HCT116 (cell line): ENCODE results near the gene DAZAP2.
"Not testable (repeated sequence)": the region's sequence is repeated elsewhere in the genome, so short reads cannot be mapped to it uniquely, and the experiment has no call there.

Experiments
- ELF1 ChIP-seq: IDR thresholded peaks from 2 replicates; pipeline ENCODE4 v1.6.1; 2012; ENCODE audit warnings: low read depth, borderline replicate concordance
- EZH2phosphoT487 ChIP-seq: fragments of 200-600 bp; IDR thresholded peaks from 2 replicates; pipeline ENCODE4 v1.6.1; 2018; ENCODE audit warnings: antibody characterized with exemption, borderline replicate concordance
- POLR2A ChIP-seq: IDR thresholded peaks from 2 replicates; pipeline ENCODE4 v1.7.0; 2011; ENCODE audit warnings: borderline replicate concordance; ENCODE audit not compliant: insufficient read depth, insufficient read length; ENCODE audit errors: extremely low read depth
- POLR2AphosphoS5 ChIP-seq: IDR thresholded peaks from 2 replicates; pipeline ENCODE4 v1.6.1; 2011; ENCODE audit warnings: mild to moderate bottlenecking, low read depth, low read length, moderate library complexity
- RAD21 ChIP-seq: IDR thresholded peaks from 2 replicates; pipeline ENCODE4 v1.6.1; 2012; ENCODE audit warnings: low read depth, mild to moderate bottlenecking
- SIN3A ChIP-seq: IDR thresholded peaks from 2 replicates; pipeline ENCODE4 v1.6.1; 2012; ENCODE audit warnings: low read depth
- TCF7L2 ChIP-seq: IDR thresholded peaks from 2 replicates; pipeline ENCODE4 v1.7.0; 2011; ENCODE audit warnings: borderline replicate concordance, inconsistent platforms; ENCODE audit not compliant: insufficient read depth, insufficient read length; ENCODE audit errors: extremely low read depth
- ZBTB33 ChIP-seq: IDR thresholded peaks from 2 replicates; pipeline ENCODE4 v1.6.1; 2011; ENCODE audit warnings: mild to moderate bottlenecking, low read length, moderate library complexity; ENCODE audit not compliant: insufficient replicate concordance; ENCODE audit errors: extremely low read depth
- ZNF274 ChIP-seq: fragments of 200-500 bp; sonication (Bioruptor generic); IDR thresholded peaks from 2 replicates; pipeline ENCODE4 v1.6.1; 2014; ENCODE audit warnings: mild to moderate bottlenecking, low read depth, low read length, inconsistent platforms
- TF ChIP-seq, protein P1 (sequence below), 3 experiments: fragments of 200-600 bp in 1 of 3; sonication (generic) in 1 of 3; IDR thresholded peaks in 2 of 3; conservative IDR thresholded peaks in 1 of 3; 2 replicates each; pipeline ENCODE4 v1.5.1; 2012 to 2017; ENCODE audit warnings: low read depth in 2 of 3, low read length in 2 of 3, antibody characterized with exemption in 1 of 3, borderline replicate concordance in 1 of 3, control low read depth in 1 of 3, mild to moderate bottlenecking in 1 of 3, mixed read lengths in 1 of 3, mixed run types in 1 of 3, moderate library complexity in 1 of 3; ENCODE audit not compliant: insufficient read depth in 1 of 3
- TF ChIP-seq, protein P2 (sequence below): IDR thresholded peaks from 2 replicates; pipeline ENCODE4 v1.6.1; 2012
- TF ChIP-seq, protein P3 (sequence below): IDR thresholded peaks from 2 replicates; pipeline ENCODE4 v1.6.1; 2012

GRCh38 chr12:51227112-51227511 is 11.5 kb upstream of the DAZAP2 start:
- TF ChIP-seq TCF7L2, POLR2AphosphoS5, SIN3A, ZNF274, POLR2A, EZH2phosphoT487, ELF1, RAD21, ZBTB33: not testable (repeated sequence)
- TF ChIP-seq, protein P1, sequence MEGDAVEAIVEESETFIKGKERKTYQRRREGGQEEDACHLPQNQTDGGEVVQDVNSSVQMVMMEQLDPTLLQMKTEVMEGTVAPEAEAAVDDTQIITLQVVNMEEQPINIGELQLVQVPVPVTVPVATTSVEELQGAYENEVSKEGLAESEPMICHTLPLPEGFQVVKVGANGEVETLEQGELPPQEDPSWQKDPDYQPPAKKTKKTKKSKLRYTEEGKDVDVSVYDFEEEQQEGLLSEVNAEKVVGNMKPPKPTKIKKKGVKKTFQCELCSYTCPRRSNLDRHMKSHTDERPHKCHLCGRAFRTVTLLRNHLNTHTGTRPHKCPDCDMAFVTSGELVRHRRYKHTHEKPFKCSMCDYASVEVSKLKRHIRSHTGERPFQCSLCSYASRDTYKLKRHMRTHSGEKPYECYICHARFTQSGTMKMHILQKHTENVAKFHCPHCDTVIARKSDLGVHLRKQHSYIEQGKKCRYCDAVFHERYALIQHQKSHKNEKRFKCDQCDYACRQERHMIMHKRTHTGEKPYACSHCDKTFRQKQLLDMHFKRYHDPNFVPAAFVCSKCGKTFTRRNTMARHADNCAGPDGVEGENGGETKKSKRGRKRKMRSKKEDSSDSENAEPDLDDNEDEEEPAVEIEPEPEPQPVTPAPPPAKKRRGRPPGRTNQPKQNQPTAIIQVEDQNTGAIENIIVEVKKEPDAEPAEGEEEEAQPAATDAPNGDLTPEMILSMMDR (IDR thresholded peaks at IDR 0.05 in 2 of 3, conservative IDR thresholded peaks at IDR 0.05 in 1 of 3; ENCODE audit: borderline replicate concordance in 1 of 3, insufficient read depth in 1 of 3, low read depth in 2 of 3, low read length in 2 of 3) = not testable (repeated sequence)
- TF ChIP-seq, protein P2, sequence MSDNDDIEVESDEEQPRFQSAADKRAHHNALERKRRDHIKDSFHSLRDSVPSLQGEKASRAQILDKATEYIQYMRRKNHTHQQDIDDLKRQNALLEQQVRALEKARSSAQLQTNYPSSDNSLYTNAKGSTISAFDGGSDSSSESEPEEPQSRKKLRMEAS = not testable (repeated sequence)
- TF ChIP-seq, protein P3, sequence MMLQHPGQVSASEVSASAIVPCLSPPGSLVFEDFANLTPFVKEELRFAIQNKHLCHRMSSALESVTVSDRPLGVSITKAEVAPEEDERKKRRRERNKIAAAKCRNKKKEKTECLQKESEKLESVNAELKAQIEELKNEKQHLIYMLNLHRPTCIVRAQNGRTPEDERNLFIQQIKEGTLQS = not testable (repeated sequence)
